GM21717 (cell line): ENCODE results near the gene RNLS.

ENCODE experiments used
- ATAC-seq: cut with Tn5 transposase; IDR thresholded peaks from one replicate; pipeline ENCODE4 v1.9.1; 2021; ENCODE audit warnings: mild to moderate bottlenecking, moderate library complexity; ENCODE audit not compliant: unreplicated experiment

Gene RNLS

DNA sequence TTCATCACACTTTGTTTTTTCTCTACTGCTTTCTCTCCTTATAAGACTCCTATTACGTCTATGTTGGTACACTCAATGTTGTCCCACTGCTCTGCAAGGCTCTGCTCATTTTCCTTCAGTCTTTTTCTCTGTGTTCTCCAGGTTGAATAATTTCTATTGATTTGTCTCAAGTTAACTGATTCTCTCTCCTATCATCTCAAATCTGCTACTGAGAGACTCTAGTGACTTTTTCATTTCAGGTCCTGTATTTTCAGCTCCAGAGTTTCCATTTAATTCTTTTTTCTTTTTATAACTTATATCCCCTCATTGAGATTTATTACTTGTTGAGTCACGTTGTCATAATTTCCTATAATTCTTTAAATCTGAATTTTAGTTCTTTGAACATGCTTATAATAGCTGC is 100.9 kb downstream of the RNLS start:
- no peak for ATAC-seq

DNA sequence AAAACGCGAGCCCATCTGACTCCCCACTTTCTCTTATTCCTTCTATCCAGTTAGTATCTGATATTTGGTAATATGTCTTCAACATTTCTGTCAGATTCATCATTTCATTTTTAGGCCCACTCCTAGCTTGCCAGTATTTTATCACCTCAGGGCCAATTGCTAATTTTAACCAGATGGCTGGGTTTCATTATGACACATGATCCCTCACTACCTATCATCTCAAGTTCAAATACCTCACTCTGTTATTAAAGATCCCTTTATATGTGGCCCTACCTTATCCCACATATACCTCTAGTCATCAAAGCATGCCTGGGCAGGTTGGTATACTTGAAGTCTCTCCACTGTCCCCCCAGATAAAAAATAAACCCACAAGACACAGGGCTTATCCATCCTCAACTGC is 104.9 kb downstream of the RNLS start:
- ATAC-seq: no peak

DNA sequence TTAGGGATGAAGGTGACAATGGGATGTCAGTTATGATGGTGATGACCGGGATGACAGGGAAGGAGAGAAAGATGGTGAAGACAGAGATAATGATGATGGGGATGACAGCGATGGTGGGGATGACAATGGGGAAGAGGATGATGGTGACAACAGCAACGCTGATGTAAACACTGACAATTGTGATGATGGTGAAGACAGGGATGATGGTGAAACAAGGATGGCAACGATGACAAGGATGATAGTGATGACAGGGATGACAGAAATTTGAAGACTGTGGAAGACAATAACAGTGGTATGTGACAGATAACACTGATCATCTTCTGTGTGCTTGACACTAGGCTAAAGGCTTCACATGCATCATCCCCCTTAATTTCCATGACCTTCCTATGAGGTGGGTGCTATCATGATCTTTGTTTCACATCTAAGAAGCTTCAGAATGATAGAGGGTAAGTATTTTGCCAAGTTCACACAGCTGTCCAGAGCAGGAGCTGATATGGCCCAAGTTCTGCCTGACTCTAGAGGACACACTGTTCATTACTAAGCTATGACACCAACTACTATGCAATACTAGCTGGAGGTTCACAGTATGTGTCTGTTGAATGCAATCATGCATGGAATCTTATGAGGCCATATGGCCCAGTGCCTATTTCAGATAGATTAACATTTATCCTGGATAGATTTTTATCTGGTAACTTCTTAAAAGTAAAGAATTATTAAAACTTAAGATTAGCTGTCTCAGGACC is 105.6 kb downstream of the RNLS start:
- ATAC-seq: no peak

DNA sequence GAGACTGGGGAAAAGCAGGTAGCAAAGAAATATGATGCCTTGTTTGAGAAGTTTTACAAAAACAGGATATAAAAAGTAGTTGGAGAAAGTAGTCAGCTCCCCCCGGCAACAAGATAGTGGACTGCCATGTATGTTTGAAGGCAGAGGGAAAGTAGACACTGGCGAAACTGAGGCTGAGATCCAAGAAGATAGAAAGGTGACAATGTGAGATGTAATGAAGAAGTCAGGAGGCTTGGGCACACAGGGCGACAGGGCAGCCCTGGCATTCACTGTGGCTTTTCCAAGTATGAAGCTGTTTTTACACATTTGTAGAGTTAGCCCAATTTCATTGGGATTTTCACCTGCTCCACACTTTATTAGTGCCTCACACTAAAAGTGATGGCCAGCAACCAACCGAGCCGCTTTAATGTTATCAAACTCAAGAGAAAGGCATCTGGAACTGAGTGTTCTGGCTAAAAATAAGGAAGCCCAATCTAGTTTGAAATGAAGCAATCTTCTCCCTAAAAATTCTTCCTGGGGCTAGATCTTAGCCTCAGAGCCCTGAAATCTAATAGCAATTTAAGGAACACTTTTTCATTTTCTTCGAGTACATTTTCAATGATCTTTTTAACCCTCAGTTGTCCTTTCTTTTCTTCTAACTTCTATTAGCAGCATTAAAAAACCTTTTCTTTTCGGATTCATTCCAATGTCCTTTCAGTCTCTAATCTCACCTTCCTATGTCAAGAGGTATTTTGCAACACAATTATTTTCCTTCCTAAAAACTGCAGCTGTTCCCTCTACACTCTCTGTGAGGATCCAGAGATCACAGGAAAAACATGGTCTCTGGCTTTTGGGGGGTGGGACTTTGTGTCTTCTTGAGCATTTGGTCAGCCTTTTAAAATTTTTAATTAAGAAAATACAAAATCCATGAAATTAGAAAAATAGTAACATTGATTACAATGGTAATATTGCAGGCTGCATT is 108.0 kb downstream of the RNLS start:
- ATAC-seq: no peak

DNA sequence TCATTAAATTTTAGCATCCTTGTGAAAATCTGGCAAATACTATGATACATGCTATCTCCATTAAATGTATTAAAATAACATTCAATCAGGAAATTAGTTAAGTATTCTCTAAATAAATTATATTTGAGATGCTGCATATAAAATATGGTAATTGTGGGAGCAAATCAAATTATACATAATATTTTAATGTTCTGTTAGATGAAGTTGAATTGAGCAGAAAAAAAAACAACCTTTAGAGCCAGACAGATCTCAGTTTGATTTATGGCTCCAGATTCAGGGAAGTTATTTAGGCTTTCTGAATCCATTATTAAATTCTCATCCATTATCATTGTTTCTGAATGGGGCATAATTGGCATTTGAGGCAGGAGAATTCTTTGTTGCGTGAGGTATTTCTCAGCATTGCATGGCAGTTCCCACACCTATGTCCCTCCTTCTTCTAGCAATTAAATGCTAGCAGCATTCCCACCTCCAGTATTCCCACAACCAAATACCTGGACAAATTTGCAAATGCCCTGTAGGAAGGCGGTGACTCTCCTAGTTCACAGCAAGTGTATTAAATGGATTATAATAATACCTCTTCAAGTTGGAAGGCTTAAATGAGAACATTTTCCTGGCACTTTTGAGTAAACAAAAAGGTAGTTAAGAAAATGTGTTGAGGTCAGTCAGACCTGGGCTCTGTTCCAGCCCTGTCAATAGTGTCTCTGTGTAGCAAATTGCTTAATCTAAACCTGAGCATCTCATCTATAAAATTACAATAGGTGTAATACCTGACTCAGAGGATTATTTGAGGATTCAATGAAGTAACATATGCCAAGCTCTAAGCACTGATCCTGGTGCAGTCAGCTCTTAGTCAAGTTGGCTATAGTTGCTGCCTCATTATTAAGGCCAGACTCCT is 108.9 kb downstream of the RNLS start:
- no peak for ATAC-seq

DNA sequence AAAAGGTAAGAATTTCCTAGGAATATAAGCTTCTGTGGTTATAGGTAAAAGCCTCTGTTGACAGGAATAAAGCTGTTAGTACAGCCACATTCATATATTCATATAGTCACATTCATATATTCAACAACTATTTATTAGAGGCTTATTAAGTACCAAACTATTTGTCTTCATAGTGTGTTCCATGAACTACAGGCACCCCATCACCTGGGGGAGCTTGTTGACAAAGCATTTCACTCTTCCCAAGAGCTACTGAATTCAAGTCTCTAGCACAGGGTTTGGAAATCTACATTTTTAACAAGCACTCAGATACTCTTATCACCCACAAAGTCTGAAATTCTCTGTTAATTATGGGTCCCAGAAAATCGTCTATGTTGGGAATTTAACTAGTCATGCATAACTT is 110.6 kb downstream of the RNLS start:
- ATAC-seq: no peak

DNA sequence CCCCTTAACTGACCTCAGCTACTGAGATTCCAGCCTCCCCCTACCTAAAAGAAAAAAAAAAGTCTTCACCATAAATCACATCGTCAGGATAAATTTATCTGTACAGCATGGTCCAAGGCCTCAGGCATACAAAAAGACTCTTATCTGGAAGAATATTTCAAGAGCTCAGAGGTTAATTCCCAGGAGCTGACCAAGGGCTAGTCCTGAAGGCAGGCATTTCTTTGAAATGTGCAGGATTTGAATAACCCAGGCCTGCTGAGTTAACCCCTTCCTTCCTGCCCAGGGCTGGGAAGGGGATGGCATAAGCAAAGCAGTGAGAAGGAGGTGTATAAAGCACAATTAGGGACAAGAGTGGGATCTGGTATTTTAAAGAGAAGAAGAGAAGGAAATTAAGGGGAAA is 111.2 kb downstream of the RNLS start:
- ATAC-seq: no peak

DNA sequence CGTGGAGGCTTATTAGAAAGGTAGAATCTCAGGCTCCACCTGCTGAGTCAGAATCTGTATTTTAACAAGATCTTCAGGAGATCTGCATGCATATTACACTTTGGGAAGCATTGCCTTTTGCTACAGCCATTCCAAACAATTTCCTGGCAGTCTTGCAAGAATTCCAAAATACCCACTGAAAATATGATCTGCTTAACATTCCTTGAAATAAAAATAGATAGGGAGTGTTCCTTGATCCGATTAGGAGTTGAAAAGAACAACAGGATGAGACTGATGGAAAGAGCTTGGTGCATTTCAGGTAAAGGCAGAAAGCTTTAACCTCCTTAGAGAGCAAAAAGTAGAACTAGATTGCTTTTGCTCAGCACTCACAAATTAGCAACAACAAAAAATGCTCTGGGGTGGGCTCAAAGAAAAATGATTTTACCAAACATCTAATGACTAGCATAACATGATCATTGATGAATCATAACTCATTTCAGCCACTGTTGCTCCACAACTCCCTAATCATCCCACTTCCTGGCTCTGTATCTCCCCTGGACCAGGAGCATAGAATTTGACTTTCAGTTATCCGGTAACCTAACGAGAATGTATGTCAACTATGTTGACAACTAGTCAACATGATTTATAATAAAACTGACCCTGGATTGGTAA is 115.2 kb downstream of the RNLS start:
- ATAC-seq: no peak

DNA sequence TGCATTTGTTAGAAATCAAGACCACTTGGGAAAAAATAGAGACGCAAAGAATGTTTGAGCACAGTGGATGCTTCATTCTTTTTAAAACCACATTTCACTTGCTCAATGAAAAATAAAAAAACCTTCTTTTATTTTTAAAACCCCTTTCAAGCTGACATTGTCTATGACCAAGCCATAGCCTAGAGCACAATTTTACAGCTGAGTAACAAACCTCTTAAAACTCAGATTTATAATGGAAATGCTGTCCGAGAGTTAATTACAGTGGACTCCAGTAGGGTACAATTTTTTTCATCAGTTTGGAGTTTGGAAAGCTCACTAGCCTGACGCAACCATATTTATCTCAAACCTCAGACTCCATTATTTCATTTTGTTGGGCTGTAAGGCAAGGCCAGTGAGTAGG is 116.3 kb downstream of the RNLS start:
- ATAC-seq: no peak

DNA sequence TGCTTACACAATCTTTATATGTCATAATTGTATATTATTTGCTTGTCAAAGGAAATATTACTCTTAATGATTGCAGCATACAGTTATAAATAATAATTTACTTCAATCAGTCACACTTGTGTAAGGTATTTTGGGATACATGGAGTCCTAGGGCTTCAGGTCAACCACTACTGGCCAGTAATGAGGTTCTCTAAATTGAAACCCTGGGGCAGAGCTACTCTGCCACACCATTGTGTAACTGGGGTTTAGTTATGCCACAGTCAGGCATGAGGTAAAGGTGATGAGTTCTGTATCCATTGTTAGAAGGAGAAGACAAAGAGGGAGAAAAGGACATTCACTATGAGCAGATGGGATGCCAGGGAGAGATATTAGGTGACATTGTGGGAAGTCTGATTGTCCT is 117.4 kb downstream of the RNLS start:
- ATAC-seq: no peak

DNA sequence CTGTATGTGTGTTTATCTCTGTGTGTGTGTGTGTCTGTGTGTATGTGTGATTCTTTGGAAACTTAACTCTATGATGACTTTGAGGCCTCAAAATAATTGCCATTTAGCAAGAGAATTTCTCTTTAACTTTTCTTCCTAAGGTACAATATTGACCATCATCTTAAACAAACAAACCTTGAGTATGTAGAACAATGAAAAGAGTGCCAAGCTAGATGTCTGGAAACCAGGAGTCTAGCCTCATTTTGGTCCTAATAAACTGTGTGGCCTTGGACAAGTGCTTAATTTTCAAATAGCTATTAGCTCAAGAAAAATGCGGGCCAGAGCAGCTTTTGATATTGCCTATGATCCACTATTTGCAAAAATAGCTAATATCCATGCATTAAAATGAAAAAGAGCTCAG is 119.3 kb downstream of the RNLS start:
- no peak for ATAC-seq

DNA sequence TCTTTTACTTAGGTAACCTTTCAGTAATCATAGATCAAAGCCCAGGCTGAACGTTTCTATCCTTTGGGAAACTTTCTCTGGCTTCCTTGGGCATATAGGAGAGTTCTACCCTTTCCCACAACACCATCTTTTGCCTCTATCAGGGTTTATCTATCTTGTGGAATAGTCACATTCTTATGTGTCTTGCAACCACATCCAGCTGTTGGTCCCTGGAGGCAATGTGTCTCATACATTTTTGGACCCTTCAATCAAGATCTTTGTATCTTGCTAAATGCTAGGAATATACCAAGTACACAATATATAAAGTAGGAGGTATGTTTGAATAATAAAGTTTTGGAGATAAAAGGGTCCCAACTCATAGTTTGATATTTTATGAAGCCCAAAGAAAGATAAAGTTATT is 121.7 kb downstream of the RNLS start:
- no peak for ATAC-seq

DNA sequence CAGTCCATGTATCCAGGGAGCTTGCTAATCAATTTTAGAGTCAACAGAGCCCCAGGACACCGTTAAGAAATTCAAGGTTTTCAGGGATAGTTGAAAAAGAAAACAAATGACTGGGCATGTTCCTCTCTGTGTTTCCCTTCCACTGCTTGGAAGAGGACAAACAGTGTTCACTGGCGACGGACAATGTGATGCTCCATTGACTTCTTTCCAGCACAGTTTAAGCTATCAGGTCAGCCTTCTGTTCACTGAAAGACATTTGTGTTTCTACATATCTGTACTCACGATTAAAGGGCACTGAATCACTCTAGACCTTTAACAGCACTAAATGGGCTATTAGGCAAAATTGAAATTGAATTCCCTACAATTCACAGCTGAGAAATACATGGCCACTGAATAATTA is 123.6 kb downstream of the RNLS start:
- ATAC-seq: no peak

DNA sequence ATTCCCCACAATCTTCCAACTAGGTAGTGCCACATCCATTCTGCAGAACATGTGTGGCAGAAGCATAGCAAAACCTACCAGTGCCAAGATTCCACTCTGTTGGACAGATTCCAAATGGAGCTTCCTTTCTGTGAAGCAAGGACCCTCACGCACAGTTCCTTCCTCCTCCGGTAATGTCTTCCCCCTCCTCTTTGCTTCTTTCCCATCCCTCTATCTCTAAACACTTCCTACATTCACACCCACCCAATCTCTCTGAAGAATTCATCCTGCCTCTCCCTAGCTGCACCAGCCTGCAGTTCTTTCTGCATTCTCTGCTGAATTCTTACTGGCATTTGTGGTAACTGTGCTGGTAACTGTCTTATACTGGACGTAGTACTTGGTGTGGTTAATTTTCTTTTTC is 124.9 kb downstream of the RNLS start:
- ATAC-seq: no peak

DNA sequence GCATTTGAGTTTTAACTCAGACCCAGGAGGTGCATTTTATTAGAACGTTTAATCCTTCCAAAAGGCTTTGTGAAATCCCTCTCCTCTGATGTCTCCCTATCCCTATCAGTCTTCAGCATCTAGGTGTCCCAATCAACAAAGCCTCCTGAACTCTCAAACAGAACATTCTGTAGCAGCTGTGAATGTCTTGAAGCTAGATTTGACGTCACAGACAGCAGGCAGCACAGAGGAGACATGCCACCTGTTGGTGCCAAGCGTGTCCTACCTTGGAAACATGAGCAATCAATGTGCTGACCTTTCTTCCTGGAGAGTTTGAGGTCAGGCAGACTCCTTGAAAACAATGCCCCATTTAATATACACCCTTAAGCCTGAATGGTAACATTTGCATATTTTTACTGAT is 125.5 kb downstream of the RNLS start:
- ATAC-seq: no peak

DNA sequence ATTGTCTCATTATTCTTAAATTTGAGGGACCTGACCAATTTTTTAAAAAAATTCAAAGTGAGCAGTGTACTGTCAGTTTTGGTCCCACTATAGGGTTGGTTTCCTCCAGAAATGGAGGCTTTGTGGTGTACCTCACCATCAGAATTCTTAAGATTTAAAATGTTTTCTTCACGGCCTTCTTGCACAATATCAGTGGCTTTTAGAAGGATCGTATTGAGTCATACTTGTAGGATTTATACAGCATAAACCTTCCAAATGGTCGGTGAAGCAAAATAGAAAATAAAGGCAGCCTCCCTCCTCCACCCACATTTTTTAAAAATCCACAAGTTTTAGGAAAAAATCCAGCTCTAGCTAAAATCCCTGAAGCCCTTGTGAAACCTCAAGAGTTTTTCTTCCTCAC is 126.4 kb downstream of the RNLS start:
- no peak for ATAC-seq

DNA sequence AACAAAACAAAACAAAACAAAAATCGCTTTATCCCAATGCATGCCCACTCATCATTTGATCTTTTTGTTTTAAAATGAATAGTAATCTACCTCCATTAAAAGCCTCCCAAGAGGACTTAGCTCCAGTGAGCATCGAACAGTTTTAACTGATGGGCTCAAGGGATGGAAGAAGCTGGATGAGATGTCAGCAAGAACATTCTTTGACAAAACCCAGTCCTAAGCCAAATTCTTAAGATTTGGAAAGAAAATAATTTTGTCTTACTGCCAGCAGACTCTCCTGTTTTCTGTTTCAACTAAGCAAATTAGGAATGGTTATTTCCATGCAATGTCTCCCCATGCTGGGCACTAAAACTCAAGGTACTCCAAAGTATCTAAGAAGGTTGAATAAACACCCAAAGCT is 127.3 kb downstream of the RNLS start:
- no peak for ATAC-seq

DNA sequence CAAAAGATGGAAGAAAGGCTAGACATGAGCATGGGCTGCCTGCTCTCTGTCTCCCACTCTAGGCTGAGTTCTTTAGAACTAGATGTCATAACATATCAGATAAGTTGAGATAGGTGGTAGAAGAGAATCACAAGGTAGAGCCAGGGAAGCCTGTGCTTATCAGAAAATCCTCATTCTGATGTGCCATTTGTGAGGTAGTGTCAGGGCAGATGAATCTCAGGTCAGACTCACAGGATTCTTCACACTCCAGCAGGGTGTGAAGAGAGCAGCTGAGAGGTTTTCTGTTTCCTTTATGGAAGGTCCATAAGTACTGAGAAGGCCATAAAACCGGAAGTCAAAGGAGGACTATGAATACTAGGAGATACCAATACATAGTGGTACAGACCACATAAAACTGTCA is 132.9 kb downstream of the RNLS start:
- ATAC-seq: no peak

DNA sequence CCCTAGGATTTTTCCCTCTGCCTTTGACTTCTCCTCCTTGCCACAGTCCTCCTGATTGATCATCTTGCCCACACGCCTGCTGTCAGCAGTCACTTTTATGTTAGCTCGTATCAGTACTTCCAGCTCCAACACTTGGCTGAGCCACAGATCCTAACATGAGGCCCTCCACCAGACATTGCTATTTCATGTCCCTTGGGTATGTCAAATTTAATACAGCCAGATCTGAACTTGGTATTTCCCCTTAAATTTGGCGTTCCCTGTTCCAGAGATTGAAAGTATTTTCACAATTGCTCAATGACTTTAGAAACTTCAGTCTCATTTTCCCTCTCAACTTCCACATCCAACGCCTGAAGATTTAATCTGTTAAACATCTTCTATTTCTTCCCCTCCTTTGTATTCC is 140.4 kb downstream of the RNLS start:
- ATAC-seq: no peak

DNA sequence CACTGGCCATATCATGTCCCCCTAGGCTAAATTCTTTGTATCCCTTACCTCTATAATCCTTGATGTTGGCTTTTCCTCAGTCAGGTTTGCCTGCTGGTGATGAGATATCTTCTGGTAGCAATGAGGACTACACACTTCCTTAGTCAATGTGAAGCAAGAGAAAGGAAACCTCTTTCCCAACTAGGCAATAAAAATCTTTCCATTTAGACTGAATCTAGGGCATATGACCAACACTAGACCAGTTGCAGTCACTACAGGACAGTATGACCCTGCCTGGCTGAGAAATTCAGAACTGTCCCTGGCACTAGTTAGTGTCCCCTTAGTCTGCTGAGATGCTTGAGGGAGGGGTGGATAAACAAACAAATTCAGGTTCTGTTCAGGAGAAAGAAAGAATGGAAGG is 142.6 kb downstream of the RNLS start:
- no peak for ATAC-seq

DNA sequence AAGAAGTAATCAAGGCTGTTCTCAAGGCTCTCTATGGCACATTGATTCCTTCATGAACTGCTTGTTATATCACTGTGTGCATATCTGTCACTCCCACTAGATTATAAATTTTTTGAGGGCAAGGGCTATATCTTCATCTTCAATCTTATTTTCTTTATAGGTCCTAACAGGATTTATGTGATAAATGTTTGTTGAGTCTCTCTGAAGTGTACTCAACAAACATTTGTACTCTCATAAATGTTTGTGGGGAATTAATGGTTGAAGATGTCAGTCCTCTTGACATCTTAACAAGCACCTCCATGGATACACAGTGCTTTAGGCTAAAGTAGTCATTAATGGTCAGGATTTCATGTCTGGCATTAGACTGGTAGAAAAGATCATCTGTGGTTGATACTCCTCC is 143.2 kb downstream of the RNLS start:
- ATAC-seq: no peak
